Ishikawa (cell line): ENCODE data around the gene SLC38A11.

Experiments used
- CEBPB ChIP-seq: IDR thresholded peaks from 2 replicates; pipeline ENCODE4 v1.6.1; 2012
- CREB1 ChIP-seq: IDR thresholded peaks from 2 replicates; pipeline ENCODE4 v1.6.1; 2012; ENCODE audit warnings: low read depth
- EP300 ChIP-seq: IDR thresholded peaks from 2 replicates; pipeline ENCODE4 v1.6.1; 2012; ENCODE audit warnings: borderline replicate concordance
- NFIC ChIP-seq: IDR thresholded peaks from 2 replicates; pipeline ENCODE4 v1.6.1; 2012
- RAD21 ChIP-seq: IDR thresholded peaks from 2 replicates; pipeline ENCODE4 v1.6.1; 2012; ENCODE audit warnings: low read depth
- TAF1 ChIP-seq: IDR thresholded peaks from 2 replicates; pipeline ENCODE4 v1.6.1; 2012; ENCODE audit warnings: low read depth, mild to moderate bottlenecking
- USF1 ChIP-seq: IDR thresholded peaks from 2 replicates; pipeline ENCODE4 v1.6.1; 2012
- ZBTB7A ChIP-seq: IDR thresholded peaks from 2 replicates; pipeline ENCODE4 v1.6.1; 2012; ENCODE audit warnings: low read depth

- no peak for TF ChIP-seq CREB1
- no peak for TF ChIP-seq CEBPB
- TF ChIP-seq USF1: no peak
- no peak for TF ChIP-seq NFIC
- no peak for TF ChIP-seq TAF1
- TF ChIP-seq RAD21: no peak
- no peak for TF ChIP-seq EP300
- no peak for TF ChIP-seq ZBTB7A
Observed at GRCh38 chr2:164948540-164948939, 6.8 kb downstream of the SLC38A11 start.
